Lower leg skin (tissue), 4 donors: ENCODE data around the gene SCYGR2. TPM values are rescaled to one million over a fixed set of nuclear protein-coding genes. Genes with fewer than 3 reads are reported as not detected.

ENCODE experiments used
- DNase-seq, 2 donors: peaks; one replicate each; pipeline ENCODE4 v3.0.0-alpha.2; 2019; ENCODE audit warnings: low spot score in 2 of 2
- H3K4me3 ChIP-seq: fragments of 200-600 bp; sonication (generic); 2 replicates; pipeline ENCODE4 v1.5.1; 2017; ENCODE audit warnings: mild to moderate bottlenecking, low read depth; ENCODE audit not compliant: poor library complexity, severe bottlenecking
- POLR2A ChIP-seq, 2 donors: fragments of 450-650 bp; IDR thresholded peaks; one replicate each; pipeline ENCODE4 v1.6.1; 2016 to 2017; ENCODE audit warnings: antibody characterized with exemption in 2 of 2, mild to moderate bottlenecking in 1 of 2, moderate library complexity in 1 of 2
- WGBS, 2 donors: methylation state at CpG; one replicate each; pipeline ENCODE4 v1.1.5; 2018; 5-methylcytosine and 5-hydroxymethylcytosine counted together
- intact Hi-C: fragments of 100-400 bp; cut with DNase I; formaldehyde crosslinking; loops from one replicate; pipeline ENCODE4 v1.15.0; 2023; ENCODE audit warnings: low total_unique reads
- total RNA-seq, 4 donors: library from RNA; depleted of rRNA; stranded (reverse); fragments of >200 nt; gene quantifications; one replicate each; pipeline ENCODE4 v1.1.0, GENCODE V29; 2016
- TF ChIP-seq, protein P1 (sequence below), 3 donors: fragments of 450-650 bp; IDR thresholded peaks; one replicate each; pipeline ENCODE4 v1.5.1; 2016; ENCODE audit warnings: antibody characterized with exemption in 3 of 3, mild to moderate bottlenecking in 3 of 3, moderate library complexity in 2 of 3

The SCYGR2 gene
- total RNA-seq, 4 donors from 2014 or later = 12.5 TPM; not detected in 3

DNA sequence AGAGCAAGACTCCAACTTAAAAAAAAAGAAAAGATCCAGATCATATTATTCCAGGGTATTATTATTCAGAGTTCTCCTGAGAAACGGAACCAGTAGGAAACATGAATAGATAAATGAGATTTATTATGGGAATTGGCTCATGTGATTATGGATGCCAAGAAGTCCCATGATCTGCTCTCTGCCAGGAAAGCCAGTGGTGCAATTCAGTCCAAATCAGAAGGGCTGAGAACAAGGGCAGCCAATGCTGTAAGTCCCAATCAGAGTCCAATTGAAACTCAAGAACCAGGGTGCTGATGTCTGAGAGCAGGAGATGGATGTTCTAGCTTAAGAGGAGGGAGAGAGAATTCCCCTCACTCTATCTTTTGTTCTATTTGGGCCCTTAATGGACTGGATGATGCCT lies 7.8 kb downstream of the SCYGR2 start:
- WGBS, 2 donors = 47 to 71% methylated on average over 1 of the region's 1 CpG
- TF ChIP-seq POLR2A (IDR thresholded peaks at IDR 0.05) = no peak
- TF ChIP-seq, protein P1, sequence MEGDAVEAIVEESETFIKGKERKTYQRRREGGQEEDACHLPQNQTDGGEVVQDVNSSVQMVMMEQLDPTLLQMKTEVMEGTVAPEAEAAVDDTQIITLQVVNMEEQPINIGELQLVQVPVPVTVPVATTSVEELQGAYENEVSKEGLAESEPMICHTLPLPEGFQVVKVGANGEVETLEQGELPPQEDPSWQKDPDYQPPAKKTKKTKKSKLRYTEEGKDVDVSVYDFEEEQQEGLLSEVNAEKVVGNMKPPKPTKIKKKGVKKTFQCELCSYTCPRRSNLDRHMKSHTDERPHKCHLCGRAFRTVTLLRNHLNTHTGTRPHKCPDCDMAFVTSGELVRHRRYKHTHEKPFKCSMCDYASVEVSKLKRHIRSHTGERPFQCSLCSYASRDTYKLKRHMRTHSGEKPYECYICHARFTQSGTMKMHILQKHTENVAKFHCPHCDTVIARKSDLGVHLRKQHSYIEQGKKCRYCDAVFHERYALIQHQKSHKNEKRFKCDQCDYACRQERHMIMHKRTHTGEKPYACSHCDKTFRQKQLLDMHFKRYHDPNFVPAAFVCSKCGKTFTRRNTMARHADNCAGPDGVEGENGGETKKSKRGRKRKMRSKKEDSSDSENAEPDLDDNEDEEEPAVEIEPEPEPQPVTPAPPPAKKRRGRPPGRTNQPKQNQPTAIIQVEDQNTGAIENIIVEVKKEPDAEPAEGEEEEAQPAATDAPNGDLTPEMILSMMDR (IDR thresholded peaks at IDR 0.05) = no peak
- H3K4me3 ChIP-seq = no peak overlapping the region
- DNase-seq = peak; percentile 24 to 67
- intact Hi-C loops = no loop called here

DNA sequence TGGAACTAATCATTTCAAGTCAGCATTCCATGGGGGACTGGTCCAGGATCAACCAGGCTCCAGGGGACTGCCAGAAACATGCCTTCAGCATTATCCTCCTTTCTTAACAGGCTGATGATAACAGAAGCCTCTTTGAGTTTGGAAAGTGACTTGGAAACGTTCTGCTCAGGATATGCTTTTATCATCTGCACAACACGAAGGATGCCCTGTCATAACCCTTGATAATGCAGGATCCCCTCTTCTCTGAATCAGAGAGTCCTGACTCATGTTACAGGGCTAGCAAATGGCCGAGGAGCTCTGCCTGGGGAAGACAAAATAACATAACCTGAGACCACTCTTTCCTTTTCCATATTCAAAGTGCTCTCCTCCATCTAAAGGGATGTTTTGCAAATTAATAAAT lies 9.2 kb downstream of the SCYGR2 start:
- intact Hi-C loops = no loop called here
- H3K4me3 ChIP-seq = no peak overlapping the region
- no peak for DNase-seq
- 50 to 58% methylated on average over 3 of the region's 3 CpGs for WGBS, 2 donors
- no peak for TF ChIP-seq POLR2A (IDR thresholded peaks at IDR 0.05)
- TF ChIP-seq, protein P1 (IDR thresholded peaks at IDR 0.05) = no peak

DNA sequence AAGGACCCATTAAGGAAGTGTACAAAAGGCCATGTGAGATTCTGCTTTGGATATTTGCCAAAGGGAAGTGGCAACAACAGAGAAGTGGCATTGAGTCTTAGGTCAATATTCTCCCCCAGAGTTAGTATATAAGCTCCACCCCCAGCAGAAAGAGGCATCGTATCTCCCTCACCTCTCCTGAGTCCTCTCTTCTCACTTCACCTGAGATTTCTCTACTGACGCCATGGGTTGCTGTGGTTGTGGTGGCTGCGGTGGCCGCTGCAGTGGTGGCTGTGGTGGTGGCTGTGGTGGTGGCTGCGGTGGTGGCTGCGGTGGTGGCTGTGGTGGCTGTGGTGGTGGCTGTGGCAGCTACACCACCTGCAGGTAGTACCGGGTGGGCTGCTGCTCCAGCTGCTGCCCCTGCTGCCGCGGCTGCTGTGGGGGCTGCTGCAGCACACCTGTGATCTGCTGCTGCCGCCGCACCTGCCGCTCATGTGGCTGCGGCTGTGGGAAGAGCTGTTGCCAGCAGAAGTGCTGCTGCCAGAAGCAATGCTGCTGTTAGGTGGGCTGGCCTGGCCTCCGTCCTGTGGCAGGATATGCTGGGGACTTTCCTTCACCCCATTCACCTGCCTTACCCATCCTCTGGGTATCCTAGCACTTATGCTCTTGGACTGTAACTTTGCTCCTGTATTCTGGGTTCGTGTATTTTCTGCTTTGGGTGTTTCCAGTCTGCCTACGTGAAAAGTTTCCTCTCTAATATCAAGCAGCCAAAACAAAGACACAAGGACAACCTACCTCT lies 10.1 kb downstream of the SCYGR2 start:
- TF ChIP-seq POLR2A (IDR thresholded peaks at IDR 0.05) = no peak
- TF ChIP-seq, protein P1 (IDR thresholded peaks at IDR 0.05) = no peak
- H3K4me3 ChIP-seq = no peak overlapping the region
- peak; percentile 26 to 34 for DNase-seq
- WGBS, 2 donors = 70 to 78% methylated on average over 16 of the region's 16 CpGs
- intact Hi-C loops = no loop called here

DNA sequence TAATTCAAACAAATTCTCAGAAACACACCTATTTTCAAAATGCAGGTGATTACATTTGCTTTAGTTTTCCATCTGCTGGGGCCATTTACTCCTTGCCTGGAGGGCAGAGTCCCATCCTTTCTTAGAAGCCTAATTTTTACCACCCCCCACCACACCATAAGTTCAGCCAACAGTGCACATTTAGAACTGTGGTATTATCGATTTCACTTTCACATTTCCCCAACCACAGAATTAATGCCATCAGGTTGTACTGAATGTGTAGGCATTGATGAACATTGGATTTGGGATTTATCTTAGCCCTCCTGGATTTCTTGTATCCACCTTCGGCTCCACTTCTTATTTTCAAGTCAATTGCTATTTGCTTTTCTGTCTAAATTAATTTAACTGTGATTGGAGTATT lies 11.4 kb downstream of the SCYGR2 start:
- H3K4me3 ChIP-seq = no peak overlapping the region
- WGBS, 2 donors = 87% methylated on average over 2 of the region's 2 CpGs
- intact Hi-C loops = no loop called here
- DNase-seq = no peak
- TF ChIP-seq, protein P1 (IDR thresholded peaks at IDR 0.05) = no peak
- TF ChIP-seq POLR2A (IDR thresholded peaks at IDR 0.05) = no peak

GRCh38 chr2:227612546-227613271 lies 14.0 kb downstream of the SCYGR2 start:
- WGBS, 2 donors = 85 to 87% methylated on average over 11 of the region's 11 CpGs
- H3K4me3 ChIP-seq = no peak overlapping the region
- intact Hi-C loops = no loop called here
- no peak for DNase-seq
- TF ChIP-seq, protein P1 (IDR thresholded peaks at IDR 0.05) = no peak
- TF ChIP-seq POLR2A (IDR thresholded peaks at IDR 0.05) = no peak
